Measurements from ENCODE around the gene LYRM4.

The LYRM4 gene

GRCh38 chr6:5108536-5109150, 152.1 kb downstream of the LYRM4 start:
- TF ChIP-seq FOXP2 (optimal IDR thresholded peaks at IDR 0.05; ENCODE audit: borderline replicate concordance, extremely low read depth, extremely low read length, insufficient read depth) (no peak), SIN3A (IDR thresholded peaks at IDR 0.05; ENCODE audit: borderline replicate concordance, insufficient read depth, low read length) (no peak), REST (IDR thresholded peaks at IDR 0.05; ENCODE audit: insufficient read depth in 1 of 2, low read depth in 2 of 2, low read length in 2 of 2) (no peak), TAF1 (IDR thresholded peaks at IDR 0.05; ENCODE audit: borderline replicate concordance, insufficient read depth, low read length) (no peak), POLR2AphosphoS5 (IDR thresholded peaks at IDR 0.05; ENCODE audit: low read depth, low read length) (no peak)

- TF ChIP-seq SIN3A (IDR thresholded peaks at IDR 0.05; ENCODE audit: borderline replicate concordance, insufficient read depth, low read length) (no peak), REST (IDR thresholded peaks at IDR 0.05; ENCODE audit: insufficient read depth in 1 of 2, low read depth in 2 of 2, low read length in 2 of 2) (no peak), TAF1 (IDR thresholded peaks at IDR 0.05; ENCODE audit: borderline replicate concordance, insufficient read depth, low read length) (no peak)
Measured at GRCh38 chr6:5108068-5108467, 152.7 kb downstream of the LYRM4 start.

GRCh38 chr6:5107341-5107740, 153.4 kb downstream of the LYRM4 start:
- no peak for TF ChIP-seq POLR2AphosphoS5 (IDR thresholded peaks at IDR 0.05; ENCODE audit: low read depth, low read length)
- TF ChIP-seq FOXP2 (optimal IDR thresholded peaks at IDR 0.05; ENCODE audit: borderline replicate concordance, extremely low read depth, extremely low read length, insufficient read depth), result no peak
- TF ChIP-seq TAF1 (IDR thresholded peaks at IDR 0.05; ENCODE audit: borderline replicate concordance, insufficient read depth, low read length), result no peak
- TF ChIP-seq SIN3A (IDR thresholded peaks at IDR 0.05; ENCODE audit: borderline replicate concordance, insufficient read depth, low read length), result no peak
- no peak for TF ChIP-seq REST (IDR thresholded peaks at IDR 0.05; ENCODE audit: insufficient read depth in 1 of 2, low read depth in 2 of 2, low read length in 2 of 2)

GRCh38 chr6:5105146-5105545, 155.6 kb downstream of the LYRM4 start:
- TF ChIP-seq TAF1 (IDR thresholded peaks at IDR 0.05; ENCODE audit: borderline replicate concordance, insufficient read depth, low read length), result no peak
- TF ChIP-seq SIN3A (IDR thresholded peaks at IDR 0.05; ENCODE audit: borderline replicate concordance, insufficient read depth, low read length), result no peak

GRCh38 chr6:5104667-5105066, 156.1 kb downstream of the LYRM4 start:
- TF ChIP-seq FOXP2 (optimal IDR thresholded peaks at IDR 0.05; ENCODE audit: borderline replicate concordance, extremely low read depth, extremely low read length, insufficient read depth) (no peak), TAF1 (IDR thresholded peaks at IDR 0.05; ENCODE audit: borderline replicate concordance, insufficient read depth, low read length) (no peak), SIN3A (IDR thresholded peaks at IDR 0.05; ENCODE audit: borderline replicate concordance, insufficient read depth, low read length) (no peak), REST (IDR thresholded peaks at IDR 0.05; ENCODE audit: insufficient read depth in 1 of 2, low read depth in 2 of 2, low read length in 2 of 2) (no peak), POLR2AphosphoS5 (IDR thresholded peaks at IDR 0.05; ENCODE audit: low read depth, low read length) (no peak)
